Activated CD4-positive, CD25-positive, alpha-beta regulatory T cell treated with anti-CD3 and anti-CD28 coated beads, Interleukin-2, amount 50 U/mL, for 72 hours (primary cell): ENCODE measurements around the gene REG1B.
"Not testable (repeated sequence)": the region's sequence is repeated elsewhere in the genome, so short reads cannot be mapped to it uniquely, and the experiment has no call there.

Source experiments
- DNase-seq: peaks from one replicate; pipeline ENCODE4 v3.0.0; 2021

REG1B gene

GRCh38 chr2:79083597-79084251, 4.1 kb downstream of the REG1B start:
- no peak for DNase-seq

GRCh38 chr2:79082987-79083386, 4.8 kb downstream of the REG1B start:
- DNase-seq, result no peak

DNA sequence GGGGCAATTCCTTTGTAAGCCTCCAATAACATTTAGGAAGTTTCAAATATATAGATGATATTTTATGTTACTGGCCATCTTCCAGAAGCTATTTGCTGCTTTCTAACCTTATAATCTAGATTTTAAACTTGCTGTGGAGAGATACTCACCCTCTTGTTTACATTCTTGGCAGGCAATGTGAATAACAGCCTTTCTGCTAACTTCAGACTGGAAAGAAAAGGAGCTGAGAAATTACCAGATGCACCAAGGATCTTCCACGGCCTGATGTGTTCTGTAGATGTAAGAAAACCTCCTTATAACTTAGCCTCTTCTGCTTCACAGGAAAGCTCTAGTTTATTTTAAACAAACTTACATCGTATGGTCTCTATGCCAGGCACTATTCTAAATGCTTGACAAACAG, 16.7 kb downstream of the REG1B start:
- DNase-seq, result no peak

DNA sequence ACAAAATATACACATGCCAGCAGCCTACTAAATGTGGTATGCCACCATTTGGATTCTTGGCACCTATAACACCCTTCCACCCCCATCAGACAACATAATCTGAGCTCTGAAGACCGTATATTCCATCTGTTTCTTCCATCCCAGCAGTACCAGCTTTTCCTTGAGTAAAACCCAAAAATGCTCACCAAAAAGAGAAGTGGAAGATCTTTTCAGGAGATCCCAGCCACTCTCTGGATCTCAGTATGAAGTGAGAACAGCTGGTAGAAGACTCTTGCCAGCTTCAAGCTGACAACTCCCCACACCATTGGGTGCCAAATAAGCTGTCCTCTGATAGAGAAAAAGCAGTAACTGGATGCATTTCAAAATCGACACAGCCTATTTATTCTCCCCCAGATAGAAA, 22.6 kb downstream of the REG1B start:
- no peak for DNase-seq

GRCh38 chr2:79054769-79055168, 33.0 kb downstream of the REG1B start:
- not testable (repeated sequence) for DNase-seq

- DNase-seq, result not testable (repeated sequence)
Measured at GRCh38 chr2:79053486-79053885, 34.3 kb downstream of the REG1B start.

GRCh38 chr2:79041032-79041448, 46.8 kb downstream of the REG1B start:
- DNase-seq, result no peak

- DNase-seq, result no peak
Measured at GRCh38 chr2:79039944-79040343, 47.8 kb downstream of the REG1B start.
